22Rv1 (cell line): ENCODE results near the gene ZEB2.

Experiments
- H3K27ac ChIP-seq: fragments of 450-650 bp; 2 replicates; pipeline ENCODE4 v1.5.1; 2017
- ZFX ChIP-seq: fragments of 450-650 bp; IDR thresholded peaks from 2 replicates; pipeline ENCODE4 v1.6.1; 2017; ENCODE audit warnings: antibody characterized with exemption, borderline replicate concordance
- TF ChIP-seq, protein P1 (sequence below): fragments of 450-650 bp; IDR thresholded peaks from 2 replicates; pipeline ENCODE4 v1.5.1; 2017; ENCODE audit warnings: mild to moderate bottlenecking

ZEB2 gene

DNA sequence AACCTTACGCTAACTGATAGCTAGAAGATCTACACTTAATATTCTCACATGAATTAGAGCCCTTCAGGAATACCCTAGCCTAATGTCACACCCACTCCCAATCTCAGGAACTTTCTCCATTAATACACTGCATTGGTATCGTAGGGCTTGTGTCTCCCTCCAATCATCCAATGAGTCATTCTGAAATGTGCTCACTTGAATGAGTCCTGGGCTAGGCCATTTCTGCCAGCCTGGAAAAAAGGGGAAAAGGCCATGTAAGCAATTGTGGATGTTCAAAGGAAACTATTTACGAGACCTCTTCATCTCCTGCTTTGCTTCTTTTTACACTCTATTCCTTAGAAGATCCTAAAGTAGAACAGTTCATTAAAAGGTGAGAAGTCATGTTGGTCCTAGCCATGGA, 18.8 kb downstream of the ZEB2 start:
- no peak for TF ChIP-seq ZFX
- TF ChIP-seq, protein P1, sequence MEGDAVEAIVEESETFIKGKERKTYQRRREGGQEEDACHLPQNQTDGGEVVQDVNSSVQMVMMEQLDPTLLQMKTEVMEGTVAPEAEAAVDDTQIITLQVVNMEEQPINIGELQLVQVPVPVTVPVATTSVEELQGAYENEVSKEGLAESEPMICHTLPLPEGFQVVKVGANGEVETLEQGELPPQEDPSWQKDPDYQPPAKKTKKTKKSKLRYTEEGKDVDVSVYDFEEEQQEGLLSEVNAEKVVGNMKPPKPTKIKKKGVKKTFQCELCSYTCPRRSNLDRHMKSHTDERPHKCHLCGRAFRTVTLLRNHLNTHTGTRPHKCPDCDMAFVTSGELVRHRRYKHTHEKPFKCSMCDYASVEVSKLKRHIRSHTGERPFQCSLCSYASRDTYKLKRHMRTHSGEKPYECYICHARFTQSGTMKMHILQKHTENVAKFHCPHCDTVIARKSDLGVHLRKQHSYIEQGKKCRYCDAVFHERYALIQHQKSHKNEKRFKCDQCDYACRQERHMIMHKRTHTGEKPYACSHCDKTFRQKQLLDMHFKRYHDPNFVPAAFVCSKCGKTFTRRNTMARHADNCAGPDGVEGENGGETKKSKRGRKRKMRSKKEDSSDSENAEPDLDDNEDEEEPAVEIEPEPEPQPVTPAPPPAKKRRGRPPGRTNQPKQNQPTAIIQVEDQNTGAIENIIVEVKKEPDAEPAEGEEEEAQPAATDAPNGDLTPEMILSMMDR, result no peak

GRCh38 chr2:144500563-144500962, 19.4 kb downstream of the ZEB2 start:
- no peak overlapping the region for H3K27ac ChIP-seq
- TF ChIP-seq, protein P1, result no peak
- no peak for TF ChIP-seq ZFX

More for the DNA sequence above, 18.8 kb downstream of the ZEB2 start:
- H3K27ac ChIP-seq, result no peak overlapping the region

GRCh38 chr2:144498277-144498676, 21.6 kb downstream of the ZEB2 start:
- H3K27ac ChIP-seq, result no peak overlapping the region
- TF ChIP-seq ZFX, result no peak
- TF ChIP-seq, protein P1, result no peak

- no peak overlapping the region for H3K27ac ChIP-seq
- no peak for TF ChIP-seq ZFX
- TF ChIP-seq, protein P1, result no peak
Measured at GRCh38 chr2:144496977-144497598, 22.8 kb downstream of the ZEB2 start.

DNA sequence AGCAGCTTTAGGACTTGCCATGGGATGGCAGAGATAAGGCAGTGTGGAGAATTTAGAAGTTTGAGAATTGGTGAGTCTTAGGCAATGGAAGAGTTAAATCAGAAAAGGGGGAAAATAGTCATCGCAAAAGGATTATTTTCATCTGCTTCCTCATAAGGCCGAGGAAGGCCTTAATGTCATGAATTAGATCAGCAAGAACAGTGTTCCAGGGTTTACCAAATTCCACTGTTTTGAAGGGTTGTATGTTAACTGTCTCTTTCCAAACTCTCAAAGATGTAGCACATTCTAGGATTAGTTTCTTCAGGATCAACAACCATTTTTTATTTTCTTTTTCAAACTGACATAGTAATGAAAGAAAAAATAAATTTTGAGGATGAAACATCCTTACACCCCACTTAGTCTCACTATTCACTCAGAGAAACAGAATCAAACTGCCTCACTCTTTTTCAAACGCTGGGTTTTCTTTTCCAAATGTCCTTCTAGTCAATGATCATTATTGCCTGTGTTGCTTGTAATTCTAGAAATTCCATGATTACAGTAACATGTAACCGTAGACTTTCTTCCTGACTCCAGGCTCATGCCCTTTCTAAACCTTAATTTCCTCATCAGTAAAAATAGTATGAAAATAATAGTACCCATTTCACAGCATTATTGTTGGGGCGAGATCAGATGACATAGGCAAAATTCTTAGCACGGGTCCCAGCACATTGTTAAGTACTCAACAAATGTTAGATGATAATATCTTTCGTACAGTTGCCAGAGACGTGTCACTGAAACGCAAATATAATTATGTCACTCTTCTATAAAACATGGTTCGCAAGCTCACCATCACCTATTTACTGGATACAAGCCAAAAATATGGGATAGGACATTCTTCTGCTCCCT, 23.6 kb downstream of the ZEB2 start:
- no peak overlapping the region for H3K27ac ChIP-seq
- no peak for TF ChIP-seq ZFX
- TF ChIP-seq, protein P1, result no peak

GRCh38 chr2:144495227-144496091, 24.5 kb downstream of the ZEB2 start:
- TF ChIP-seq ZFX, result no peak
- TF ChIP-seq, protein P1, result no peak
- H3K27ac ChIP-seq, result no peak overlapping the region
